ENCODE results near the gene PDE4D.

- TF ChIP-seq, protein P1, sequence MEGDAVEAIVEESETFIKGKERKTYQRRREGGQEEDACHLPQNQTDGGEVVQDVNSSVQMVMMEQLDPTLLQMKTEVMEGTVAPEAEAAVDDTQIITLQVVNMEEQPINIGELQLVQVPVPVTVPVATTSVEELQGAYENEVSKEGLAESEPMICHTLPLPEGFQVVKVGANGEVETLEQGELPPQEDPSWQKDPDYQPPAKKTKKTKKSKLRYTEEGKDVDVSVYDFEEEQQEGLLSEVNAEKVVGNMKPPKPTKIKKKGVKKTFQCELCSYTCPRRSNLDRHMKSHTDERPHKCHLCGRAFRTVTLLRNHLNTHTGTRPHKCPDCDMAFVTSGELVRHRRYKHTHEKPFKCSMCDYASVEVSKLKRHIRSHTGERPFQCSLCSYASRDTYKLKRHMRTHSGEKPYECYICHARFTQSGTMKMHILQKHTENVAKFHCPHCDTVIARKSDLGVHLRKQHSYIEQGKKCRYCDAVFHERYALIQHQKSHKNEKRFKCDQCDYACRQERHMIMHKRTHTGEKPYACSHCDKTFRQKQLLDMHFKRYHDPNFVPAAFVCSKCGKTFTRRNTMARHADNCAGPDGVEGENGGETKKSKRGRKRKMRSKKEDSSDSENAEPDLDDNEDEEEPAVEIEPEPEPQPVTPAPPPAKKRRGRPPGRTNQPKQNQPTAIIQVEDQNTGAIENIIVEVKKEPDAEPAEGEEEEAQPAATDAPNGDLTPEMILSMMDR (conservative IDR thresholded peaks at IDR 0.05; ENCODE audit: low read length), result no peak
- no peak for TF ChIP-seq EZH2phosphoT487 (IDR thresholded peaks at IDR 0.05; ENCODE audit: borderline replicate concordance, low read depth, low read length)
Measured at GRCh38 chr5:59158165-59158564, 735.4 kb downstream of the PDE4D start.
